ENCODE measurements around the gene HDAC9.
"Not testable (repeated sequence)": the region's sequence is repeated elsewhere in the genome, so short reads cannot be mapped to it uniquely, and the experiment has no call there.

Gene HDAC9

DNA sequence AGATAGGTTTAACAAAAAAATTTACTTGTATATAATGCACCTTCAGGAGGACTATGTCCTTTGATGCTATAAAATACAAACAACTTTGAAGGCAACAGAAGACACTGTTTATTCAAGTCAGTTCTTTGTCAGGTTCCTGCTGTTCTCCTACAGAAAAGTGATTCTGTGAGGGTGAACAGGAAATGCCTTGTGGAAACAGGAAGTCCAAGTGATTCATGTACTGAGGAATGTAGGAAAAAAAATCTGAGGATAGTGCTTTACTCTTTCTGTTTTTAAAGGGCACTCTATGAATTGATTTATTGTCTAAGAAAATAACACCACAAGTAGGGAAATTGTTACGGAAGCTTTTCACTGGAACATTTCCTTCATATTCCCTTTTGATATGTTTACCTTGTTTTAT, 171.9 kb downstream of the HDAC9 start:
- no peak for DNase-seq

DNA sequence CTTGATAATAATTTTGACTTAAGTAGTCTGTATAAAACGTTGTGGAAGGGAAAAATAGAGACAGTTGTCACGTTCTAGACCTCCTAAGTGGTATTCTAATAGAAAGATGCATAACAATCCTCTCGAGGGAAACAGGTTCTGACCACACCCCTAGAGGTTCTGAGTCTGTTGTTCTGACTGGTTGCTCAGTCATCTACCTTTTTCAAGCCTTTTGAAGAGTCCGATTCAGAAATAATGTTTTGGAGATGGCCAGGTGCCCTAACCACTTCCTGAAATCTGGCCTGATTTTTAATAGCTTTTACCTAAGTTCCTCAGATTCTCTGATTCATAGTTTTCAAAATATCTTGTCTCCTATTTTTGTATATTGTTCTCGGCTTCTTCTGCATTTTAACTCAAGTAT, 175.6 kb downstream of the HDAC9 start:
- no peak for DNase-seq

GRCh38 chr7:18675579-18675978, 180.0 kb downstream of the HDAC9 start:
- DNase-seq, result no peak

- DNase-seq, result no peak
Measured at GRCh38 chr7:18679261-18679660, 183.7 kb downstream of the HDAC9 start.

GRCh38 chr7:18680576-18680975, 185.0 kb downstream of the HDAC9 start:
- no peak for DNase-seq

DNA sequence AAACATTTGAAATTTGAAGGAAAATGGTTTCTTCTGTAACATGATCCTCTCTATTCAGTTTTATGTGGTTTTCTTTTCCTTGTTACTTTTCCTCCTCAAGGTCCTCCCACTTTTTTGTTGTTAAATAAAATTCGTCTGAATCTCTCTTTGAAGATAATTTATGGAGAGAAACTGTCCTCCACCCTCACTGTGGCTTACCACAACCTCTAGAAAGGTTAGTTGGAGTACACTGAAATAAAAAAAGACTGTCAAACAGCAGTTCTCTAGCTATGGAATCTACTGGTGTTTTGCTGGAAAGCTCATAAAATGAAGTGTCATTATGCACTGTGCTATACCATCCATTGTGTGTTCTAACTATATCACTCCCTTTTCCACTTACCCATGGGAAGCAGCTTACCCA, 189.4 kb downstream of the HDAC9 start:
- no peak for DNase-seq

DNA sequence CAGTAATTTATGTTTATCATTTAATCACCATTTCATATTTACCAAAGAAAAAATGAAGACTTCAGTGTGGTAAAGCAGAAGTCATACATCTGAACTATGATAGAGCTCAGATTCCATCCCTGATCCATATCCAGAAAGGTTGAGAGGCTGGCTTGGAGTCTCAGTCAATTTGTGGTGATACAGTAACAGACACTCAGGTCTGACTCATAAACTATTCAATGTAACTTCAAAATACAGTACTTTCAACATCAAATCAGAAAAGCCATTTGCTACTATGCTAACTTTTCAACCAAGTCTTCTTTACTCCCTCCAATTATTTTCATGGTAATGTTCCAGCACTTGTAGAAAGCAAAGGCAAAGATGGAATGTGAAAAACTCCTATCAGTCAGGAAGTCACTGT, 190.4 kb downstream of the HDAC9 start:
- no peak for DNase-seq

GRCh38 chr7:18689551-18689950, 194.0 kb downstream of the HDAC9 start:
- no peak for DNase-seq

DNA sequence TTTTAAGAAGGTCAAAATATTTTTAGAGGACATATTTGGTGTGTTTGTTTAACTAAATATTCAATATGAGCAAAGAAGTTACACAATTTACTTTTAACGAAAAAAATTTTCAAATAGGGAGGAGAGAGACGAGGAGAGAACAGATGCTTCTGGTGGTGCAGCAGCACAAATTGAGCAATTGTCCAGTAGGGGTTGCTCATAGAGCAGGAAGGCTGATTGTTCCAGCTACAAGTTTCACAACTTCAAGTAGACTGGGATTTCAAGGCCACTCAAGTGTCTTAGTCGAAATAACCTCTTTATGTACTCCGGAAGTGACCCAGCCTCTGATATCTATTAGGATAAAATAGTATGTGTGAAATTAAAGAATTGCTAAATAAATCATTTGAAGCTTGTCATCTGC, 197.9 kb downstream of the HDAC9 start:
- DNase-seq, result no peak

DNA sequence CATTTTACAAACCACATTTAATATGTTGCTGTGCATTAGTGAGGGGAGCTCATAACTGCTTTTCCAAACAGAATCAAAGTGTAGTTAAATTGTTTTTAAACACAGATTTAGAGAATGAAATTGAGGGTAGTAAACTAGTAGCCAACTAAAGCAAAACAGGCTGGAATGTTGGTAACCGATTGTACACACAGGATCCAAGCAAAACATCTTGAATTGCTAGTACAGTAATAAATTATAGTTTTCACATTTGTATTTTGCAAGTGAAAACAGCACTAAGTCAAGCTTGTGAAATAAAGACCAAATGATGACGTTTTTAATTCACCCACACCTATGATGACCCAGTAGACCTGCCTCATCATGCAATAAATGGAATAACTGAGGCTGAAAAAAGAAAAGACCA, 198.3 kb downstream of the HDAC9 start:
- no peak for DNase-seq

DNA sequence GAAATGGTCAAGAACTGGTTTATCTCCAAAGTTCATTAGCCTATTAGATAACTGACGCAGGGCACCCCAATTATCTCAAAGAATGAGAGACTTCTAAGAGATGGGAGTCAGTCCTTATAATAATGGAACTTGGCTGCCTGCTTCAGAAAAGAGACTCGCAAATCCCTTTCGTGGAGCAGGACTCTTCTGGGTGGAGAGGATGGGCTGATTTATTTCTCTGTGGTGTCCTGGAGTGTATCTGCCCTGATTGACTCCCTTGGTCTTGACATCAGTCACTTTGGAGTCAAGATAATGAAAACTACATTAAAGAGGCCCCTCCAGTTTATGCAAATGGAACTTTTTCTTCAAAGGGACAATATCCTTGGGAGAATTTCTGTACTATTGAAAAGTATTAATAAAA, 198.9 kb downstream of the HDAC9 start:
- no peak for DNase-seq

DNA sequence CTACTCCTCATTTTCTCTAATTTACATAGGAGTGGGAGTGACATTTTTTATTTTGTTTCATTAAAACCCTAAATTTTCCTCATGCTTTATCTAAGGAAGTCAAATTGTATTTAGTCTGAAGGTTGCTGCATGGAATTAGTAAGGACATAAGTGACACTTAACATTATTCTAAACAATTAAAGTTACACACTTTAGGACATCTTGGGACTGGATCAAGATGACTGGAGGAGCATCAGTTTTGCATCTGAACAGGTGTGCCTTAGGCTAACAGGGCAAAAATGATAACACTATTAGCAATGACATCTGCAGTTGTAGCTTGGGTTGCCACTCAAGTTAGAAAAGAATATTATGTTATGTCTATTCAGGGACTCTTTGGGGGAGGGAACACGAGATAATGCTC, 199.4 kb downstream of the HDAC9 start:
- no peak for DNase-seq

- DNase-seq, result no peak
Measured at GRCh38 chr7:18698258-18698734, 202.7 kb downstream of the HDAC9 start.

GRCh38 chr7:18700147-18700546, 204.6 kb downstream of the HDAC9 start:
- no peak for DNase-seq

DNA sequence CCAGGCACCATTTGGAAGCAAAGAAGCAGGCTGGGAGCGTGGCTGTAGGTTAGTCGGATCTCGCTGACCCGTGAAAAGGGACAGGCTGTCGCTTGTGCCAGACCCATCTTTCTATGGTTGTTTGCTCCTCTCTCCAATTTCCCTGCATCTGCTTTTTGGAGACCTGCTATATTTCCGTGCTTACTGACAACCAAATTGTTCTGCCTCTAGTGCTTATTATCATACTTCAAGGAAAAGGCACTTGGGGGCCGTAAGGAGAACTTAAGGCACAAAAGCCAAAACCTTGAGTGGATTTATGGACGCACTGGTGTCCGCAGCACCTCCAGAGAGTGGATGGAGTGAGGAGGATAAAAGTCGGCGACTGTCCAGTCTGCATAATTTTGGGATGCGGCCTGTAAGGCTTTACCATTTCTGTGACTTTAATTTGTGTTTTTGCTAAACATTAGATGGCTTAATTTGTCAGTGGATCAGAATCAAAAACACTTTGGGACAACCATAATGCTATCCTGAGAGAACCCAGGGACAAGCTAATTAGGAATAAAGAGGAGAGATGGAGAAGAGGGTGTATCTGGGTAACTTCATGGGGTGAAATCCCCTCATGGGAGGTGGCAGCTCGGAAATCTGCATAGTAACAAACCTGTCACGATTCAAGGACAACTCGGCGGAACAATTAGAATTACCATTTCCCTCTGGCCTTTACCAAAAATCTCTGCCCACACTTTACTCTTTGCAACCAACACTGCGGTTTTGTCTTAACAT, 206.7 kb downstream of the HDAC9 start:
- no peak for DNase-seq

- no peak for DNase-seq
Measured at GRCh38 chr7:18703685-18704084, 208.1 kb downstream of the HDAC9 start.

GRCh38 chr7:18706670-18707069, 211.1 kb downstream of the HDAC9 start:
- DNase-seq, result no peak

GRCh38 chr7:18708204-18708603, 212.7 kb downstream of the HDAC9 start:
- no peak for DNase-seq

GRCh38 chr7:18715988-18716387, 220.4 kb downstream of the HDAC9 start:
- no peak for DNase-seq

DNA sequence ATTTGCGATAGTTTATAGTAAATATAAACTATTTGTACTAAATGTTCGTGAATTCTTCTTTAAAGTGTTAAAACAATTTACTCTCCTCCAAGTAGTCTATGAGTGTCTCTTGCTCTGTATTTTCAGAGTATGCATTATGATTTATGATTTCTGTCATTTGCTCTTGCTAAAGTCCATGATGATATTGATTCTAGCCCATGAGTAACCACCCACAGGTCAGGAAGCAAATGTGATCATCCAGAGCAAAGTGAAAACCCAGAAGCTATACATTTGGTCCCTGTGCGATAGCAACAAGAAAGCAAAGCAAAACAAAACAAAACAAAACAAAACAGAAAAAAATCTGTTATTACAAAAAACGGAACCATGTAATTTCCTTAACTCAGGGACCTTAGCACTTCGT, 225.9 kb downstream of the HDAC9 start:
- no peak for DNase-seq

GRCh38 chr7:18724318-18724717, 228.8 kb downstream of the HDAC9 start:
- DNase-seq, result no peak

DNA sequence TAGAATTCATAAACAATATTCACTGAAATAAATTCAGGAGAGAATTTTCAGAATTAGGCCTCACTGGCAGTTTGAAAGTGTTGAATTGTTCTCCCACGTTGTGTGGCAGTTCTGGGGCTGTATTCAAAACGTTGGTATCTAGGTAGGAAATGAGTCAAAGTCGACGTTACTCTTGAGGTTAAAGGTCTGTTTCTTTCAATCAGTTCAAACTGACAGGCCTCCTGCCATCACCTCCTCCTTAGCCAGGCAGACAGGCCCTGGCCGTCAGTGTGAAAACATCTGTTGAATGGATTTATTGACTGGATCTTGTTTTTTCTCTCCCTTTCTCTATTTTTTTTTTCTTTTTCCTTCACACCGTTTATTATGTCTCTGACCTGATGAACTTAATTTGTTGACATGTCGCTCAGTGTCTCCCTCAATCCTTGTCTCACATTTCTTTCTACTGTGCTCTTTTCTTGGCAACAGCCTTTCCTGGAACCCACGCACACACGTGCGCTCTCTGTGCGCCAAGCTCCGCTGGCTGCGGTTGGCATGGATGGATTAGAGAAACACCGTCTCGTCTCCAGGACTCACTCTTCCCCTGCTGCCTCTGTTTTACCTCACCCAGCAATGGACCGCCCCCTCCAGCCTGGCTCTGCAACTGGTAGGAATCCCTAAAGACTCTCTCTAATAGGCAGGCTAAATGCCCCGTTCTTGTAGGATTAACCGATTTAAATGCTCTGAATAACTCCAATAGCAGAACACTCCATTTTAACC, 231.7 kb downstream of the HDAC9 start:
- no peak for DNase-seq

- DNase-seq, result not testable (repeated sequence)
Measured at GRCh38 chr7:18736012-18736411, 240.5 kb downstream of the HDAC9 start.

DNA sequence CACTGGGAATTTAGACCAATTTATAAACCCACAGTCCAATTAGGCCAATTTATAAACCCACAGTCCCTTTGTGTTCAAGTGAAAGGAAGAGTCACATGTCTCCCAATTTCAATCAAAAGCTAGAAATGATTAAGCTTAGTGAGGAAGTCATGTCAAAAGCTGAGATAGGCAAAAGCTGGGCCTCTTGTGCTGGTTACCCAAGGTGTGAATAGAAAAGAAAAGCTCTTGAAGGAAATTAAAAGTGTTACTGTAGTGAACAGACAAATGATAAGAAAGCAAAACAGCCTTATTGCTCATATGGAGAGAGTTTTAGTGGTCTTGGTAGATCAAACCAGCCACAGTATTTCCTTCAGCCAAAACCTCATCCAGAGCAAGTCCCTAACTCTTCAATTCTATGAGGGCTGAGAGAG, 245.0 kb downstream of the HDAC9 start:
- no peak for DNase-seq

Measured in stimulated activated naive CD4-positive, alpha-beta T cell treated with Interleukin-2 at 50 U/mL for 16 hours (primary cell).